Neural cell (in vitro differentiated cells): ENCODE measurements around the gene ATP23.

Source experiments
- EP300 ChIP-seq: fragments of 450-650 bp; conservative IDR thresholded peaks from 2 replicates; pipeline ENCODE4 v1.6.1; 2014; ENCODE audit warnings: antibody characterized with exemption, mild to moderate bottlenecking, moderate library complexity; ENCODE audit not compliant: poor library complexity, severe bottlenecking
- EZH2 ChIP-seq: fragments of 200-600, 300-800 bp; shearing (Covaris generic), sonication (generic); IDR thresholded peaks from 2 replicates; pipeline ENCODE4 v1.6.1; 2014; ENCODE audit warnings: antibody characterized with exemption, low read length, borderline replicate concordance, mild to moderate bottlenecking; ENCODE audit not compliant: insufficient read depth, poor library complexity, severe bottlenecking
- TAF1 ChIP-seq: IDR thresholded peaks from 2 replicates; pipeline ENCODE4 v1.6.1; 2012; ENCODE audit warnings: low read depth
- TF ChIP-seq, protein P1 (sequence below): fragments of 450-650 bp; IDR thresholded peaks from 2 replicates; pipeline ENCODE4 v1.5.1; 2014; ENCODE audit warnings: antibody characterized with exemption, mild to moderate bottlenecking, moderate library complexity; ENCODE audit not compliant: poor library complexity, severe bottlenecking
- TF ChIP-seq, protein P2 (sequence below): IDR thresholded peaks from 2 replicates; pipeline ENCODE4 v1.6.1; 2012; ENCODE audit warnings: borderline replicate concordance

DNA sequence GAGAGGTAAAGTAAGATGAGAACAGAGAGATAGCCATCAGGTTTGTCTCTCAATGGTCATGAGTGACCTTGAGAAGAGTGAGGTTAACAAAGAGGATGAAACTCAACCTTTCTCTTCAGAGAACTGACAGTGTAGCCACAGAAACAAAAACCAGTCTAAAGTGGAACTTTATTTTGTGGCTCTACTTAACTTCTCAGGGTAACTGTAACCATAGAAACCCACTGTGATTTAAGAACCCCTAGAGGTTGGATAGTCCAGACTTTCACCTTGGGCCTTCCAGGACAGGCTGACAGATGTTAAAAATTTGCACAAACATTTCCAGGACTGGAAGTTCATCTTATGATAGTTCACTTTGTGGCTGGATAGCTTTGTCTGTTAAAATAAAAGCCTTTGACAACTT, 48.5 kb downstream of the ATP23 start:
- TF ChIP-seq, protein P1, sequence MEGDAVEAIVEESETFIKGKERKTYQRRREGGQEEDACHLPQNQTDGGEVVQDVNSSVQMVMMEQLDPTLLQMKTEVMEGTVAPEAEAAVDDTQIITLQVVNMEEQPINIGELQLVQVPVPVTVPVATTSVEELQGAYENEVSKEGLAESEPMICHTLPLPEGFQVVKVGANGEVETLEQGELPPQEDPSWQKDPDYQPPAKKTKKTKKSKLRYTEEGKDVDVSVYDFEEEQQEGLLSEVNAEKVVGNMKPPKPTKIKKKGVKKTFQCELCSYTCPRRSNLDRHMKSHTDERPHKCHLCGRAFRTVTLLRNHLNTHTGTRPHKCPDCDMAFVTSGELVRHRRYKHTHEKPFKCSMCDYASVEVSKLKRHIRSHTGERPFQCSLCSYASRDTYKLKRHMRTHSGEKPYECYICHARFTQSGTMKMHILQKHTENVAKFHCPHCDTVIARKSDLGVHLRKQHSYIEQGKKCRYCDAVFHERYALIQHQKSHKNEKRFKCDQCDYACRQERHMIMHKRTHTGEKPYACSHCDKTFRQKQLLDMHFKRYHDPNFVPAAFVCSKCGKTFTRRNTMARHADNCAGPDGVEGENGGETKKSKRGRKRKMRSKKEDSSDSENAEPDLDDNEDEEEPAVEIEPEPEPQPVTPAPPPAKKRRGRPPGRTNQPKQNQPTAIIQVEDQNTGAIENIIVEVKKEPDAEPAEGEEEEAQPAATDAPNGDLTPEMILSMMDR = no peak
- TF ChIP-seq EZH2 (no peak), EP300 (no peak), TAF1 (no peak)
- TF ChIP-seq, protein P2, sequence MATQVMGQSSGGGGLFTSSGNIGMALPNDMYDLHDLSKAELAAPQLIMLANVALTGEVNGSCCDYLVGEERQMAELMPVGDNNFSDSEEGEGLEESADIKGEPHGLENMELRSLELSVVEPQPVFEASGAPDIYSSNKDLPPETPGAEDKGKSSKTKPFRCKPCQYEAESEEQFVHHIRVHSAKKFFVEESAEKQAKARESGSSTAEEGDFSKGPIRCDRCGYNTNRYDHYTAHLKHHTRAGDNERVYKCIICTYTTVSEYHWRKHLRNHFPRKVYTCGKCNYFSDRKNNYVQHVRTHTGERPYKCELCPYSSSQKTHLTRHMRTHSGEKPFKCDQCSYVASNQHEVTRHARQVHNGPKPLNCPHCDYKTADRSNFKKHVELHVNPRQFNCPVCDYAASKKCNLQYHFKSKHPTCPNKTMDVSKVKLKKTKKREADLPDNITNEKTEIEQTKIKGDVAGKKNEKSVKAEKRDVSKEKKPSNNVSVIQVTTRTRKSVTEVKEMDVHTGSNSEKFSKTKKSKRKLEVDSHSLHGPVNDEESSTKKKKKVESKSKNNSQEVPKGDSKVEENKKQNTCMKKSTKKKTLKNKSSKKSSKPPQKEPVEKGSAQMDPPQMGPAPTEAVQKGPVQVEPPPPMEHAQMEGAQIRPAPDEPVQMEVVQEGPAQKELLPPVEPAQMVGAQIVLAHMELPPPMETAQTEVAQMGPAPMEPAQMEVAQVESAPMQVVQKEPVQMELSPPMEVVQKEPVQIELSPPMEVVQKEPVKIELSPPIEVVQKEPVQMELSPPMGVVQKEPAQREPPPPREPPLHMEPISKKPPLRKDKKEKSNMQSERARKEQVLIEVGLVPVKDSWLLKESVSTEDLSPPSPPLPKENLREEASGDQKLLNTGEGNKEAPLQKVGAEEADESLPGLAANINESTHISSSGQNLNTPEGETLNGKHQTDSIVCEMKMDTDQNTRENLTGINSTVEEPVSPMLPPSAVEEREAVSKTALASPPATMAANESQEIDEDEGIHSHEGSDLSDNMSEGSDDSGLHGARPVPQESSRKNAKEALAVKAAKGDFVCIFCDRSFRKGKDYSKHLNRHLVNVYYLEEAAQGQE = no peak
